OCI-LY7 (cell line): ENCODE measurements around the gene SRGAP3. TPM values are rescaled to one million over a fixed set of nuclear protein-coding genes. Genes with fewer than 3 reads are reported as not detected.

ENCODE experiments used
- BruUV-seq: library from RNA; stranded (reverse); fragments of 400-500 nt; replicated peaks from 2 replicates; lab custom pipeline; 2021; lab: Mats Ljungman, UMichigan
- CTCF ChIA-PET: fragments of 300-600 bp; sonication (Branson Sonifier 250); formaldehyde crosslinking; loops from one replicate; lab custom pipeline; 2022; ENCODE audit warnings: antibody characterized with exemption; ENCODE audit not compliant: unreplicated experiment; lab: Charles Lee
- POLR2A ChIA-PET: fragments of 300-600 bp; sonication (Branson Sonifier 250); formaldehyde crosslinking; loops from one replicate; lab custom pipeline; 2022; ENCODE audit warnings: antibody characterized with exemption; lab: Charles Lee
- DNase-seq: peaks from one replicate; pipeline ENCODE4 v3.0.0-alpha.2; 2015; ENCODE audit warnings: low spot score
- H2AFZ ChIP-seq: fragments of 200-600 bp; sonication (generic), shearing (Covaris generic); 2 replicates; pipeline ENCODE4 v1.6.1; 2014; ENCODE audit warnings: mild to moderate bottlenecking, antibody characterized with exemption, low read length, moderate library complexity
- H3K27ac ChIP-seq: fragments of 200-600 bp; sonication (generic); 2 replicates; pipeline ENCODE4 v1.5.1; 2014; ENCODE audit warnings: mixed run types, low read depth, mild to moderate bottlenecking, moderate library complexity, low read length, inconsistent platforms; ENCODE audit not compliant: poor library complexity, severe bottlenecking
- H3K36me3 ChIP-seq: fragments of 200-600 bp; sonication (generic); 2 replicates; pipeline ENCODE4 v1.6.1; 2014; ENCODE audit warnings: mild to moderate bottlenecking, antibody characterized with exemption, low read length, moderate library complexity, mixed read lengths; ENCODE audit not compliant: insufficient read depth
- H3K4me1 ChIP-seq: fragments of 200-600 bp; sonication (generic); 2 replicates; pipeline ENCODE4 v1.5.1; 2014; ENCODE audit warnings: mild to moderate bottlenecking, low read length; ENCODE audit not compliant: insufficient read depth, poor library complexity, severe bottlenecking
- H3K4me2 ChIP-seq: fragments of 200-600 bp; sonication (generic); 2 replicates; pipeline ENCODE4 v1.6.1; 2014; ENCODE audit warnings: mild to moderate bottlenecking, low read length
- H3K4me3 ChIP-seq: fragments of 200-600 bp; sonication (generic); 2 replicates; pipeline ENCODE4 v1.5.1; 2014; ENCODE audit warnings: mild to moderate bottlenecking, low read depth, low read length; ENCODE audit not compliant: poor library complexity, severe bottlenecking
- H3K79me2 ChIP-seq: fragments of 200-600 bp; sonication (generic); 2 replicates; pipeline ENCODE4 v1.6.1; 2016; ENCODE audit warnings: low read depth, mild to moderate bottlenecking, low read length, moderate library complexity, mixed read lengths; ENCODE audit not compliant: insufficient read depth
- H3K9me2 ChIP-seq: fragments of 200-600 bp; sonication (generic); 2 replicates; pipeline ENCODE4 v1.6.1; 2016; ENCODE audit warnings: mild to moderate bottlenecking, low read length, mixed read lengths; ENCODE audit not compliant: insufficient read depth
- H3K9me3 ChIP-seq: fragments of 200-600 bp; sonication (generic); 2 replicates; pipeline ENCODE4 v1.6.1; 2014; ENCODE audit warnings: mild to moderate bottlenecking, mixed run types, low read length, mixed read lengths
- H4K20me1 ChIP-seq: fragments of 200-600 bp; sonication (generic); 2 replicates; pipeline ENCODE4 v1.6.1; 2014; ENCODE audit warnings: mild to moderate bottlenecking, antibody characterized with exemption, low read length, moderate library complexity, mixed read lengths; ENCODE audit not compliant: insufficient read depth
- CTCF ChIP-seq: fragments of 200-600 bp; sonication (generic); conservative IDR thresholded peaks from 2 replicates; pipeline ENCODE4 v1.5.1; 2014; ENCODE audit warnings: mild to moderate bottlenecking, antibody characterized with exemption, low read length, moderate library complexity, mixed read lengths
- EZH2phosphoT487 ChIP-seq: fragments of 200-600 bp; sonication (generic); IDR thresholded peaks from 2 replicates; pipeline ENCODE4 v1.6.1; 2018; ENCODE audit warnings: low read depth, borderline replicate concordance, mild to moderate bottlenecking, mixed run types, antibody characterized with exemption, low read length, moderate library complexity, mixed read lengths
- intact Hi-C: fragments of 100-400 bp; cut with micrococcal nuclease; formaldehyde crosslinking; loops from one replicate; pipeline ENCODE4 v1.10.0; 2022; ENCODE audit not compliant: unreplicated experiment
- total RNA-seq, 2 experiments: library from RNA; depleted of rRNA in 1 of 2; stranded (reverse); fragments of >200 nt in 1 of 2; shearing (Covaris generic) in 1 of 2; gene quantifications; 2 replicates each; pipeline ENCODE4 v1.2.3, GENCODE V29; 2014 to 2022

The SRGAP3 gene
- total RNA-seq, 2 experiments from 2014 or later, result 1.5 to 1.7 TPM

GRCh38 chr3:9251055-9251786, 1.8 kb upstream of the SRGAP3 start:
- H3K9me2 ChIP-seq, result no peaks in the 10 kb centered on the region
- no peaks in the 10 kb centered on the region for H3K9me3 ChIP-seq
- H3K27ac ChIP-seq, result no peak overlapping the region
- no peaks in the 10 kb centered on the region for H3K36me3 ChIP-seq
- H3K4me2 ChIP-seq, result no peak overlapping the region
- TF ChIP-seq EZH2phosphoT487 (no peak), CTCF (no peak)
- CTCF ChIA-PET, result no interaction called here
- POLR2A ChIA-PET, result interaction anchor here (0.6 kb wide), 2 partner anchors 91 to 859 kb away, joined by 4 to 5 read pairs; no protein-coding TSS in a partner anchor
- DNase-seq, result no peak
- no TSS peak for BruUV-seq
- no peaks in the 10 kb centered on the region for H3K79me2 ChIP-seq
- no peak overlapping the region for H2AFZ ChIP-seq
- H4K20me1 ChIP-seq, result no peaks in the 10 kb centered on the region
- H3K4me1 ChIP-seq, result peaks cover 12% of the 10 kb centered on the region
- H3K4me3 ChIP-seq, result no peak overlapping the region
- intact Hi-C loops, result no loop called here

- TF ChIP-seq CTCF (no peak), EZH2phosphoT487 (no peak)
- no peaks in the 10 kb centered on the region for H3K79me2 ChIP-seq
- ChIA-PET CTCF (no interaction called here), POLR2A (interaction anchor here (0.6 to 0.9 kb wide), 2 partner anchors 76 to 92 kb away, joined by 3 to 4 read pairs; no protein-coding TSS in a partner anchor)
- H3K4me2 ChIP-seq, result peak overlapping the region; percentile 71; the same call in 1 of the 2 replicates
- no peaks in the 10 kb centered on the region for H3K36me3 ChIP-seq
- H2AFZ ChIP-seq, result peak overlapping the region; percentile 87; the same call in 1 of the 2 replicates
- no peak for DNase-seq
- peaks cover 12% of the 10 kb centered on the region for H3K4me1 ChIP-seq
- no peaks in the 10 kb centered on the region for H4K20me1 ChIP-seq
- no peaks in the 10 kb centered on the region for H3K9me3 ChIP-seq
- intact Hi-C loops, result no loop called here
- no peak overlapping the region for H3K27ac ChIP-seq
- BruUV-seq, result no TSS peak
- H3K9me2 ChIP-seq, result no peaks in the 10 kb centered on the region
- H3K4me3 ChIP-seq, result no peak overlapping the region
Measured at GRCh38 chr3:9250236-9250635, 790 bp upstream of the SRGAP3 start.
